NCI-H146 treated with DMSO at 0.1 percent for 48 hours (cell line): Measurements from ENCODE around the gene DPYSL3.

Experiments used
- DNase-seq: peaks from one replicate; lab custom pipeline; 2025; ENCODE audit not compliant: unreplicated experiment; lab: John Stamatoyannopoulos, UW

DPYSL3 gene

DNA sequence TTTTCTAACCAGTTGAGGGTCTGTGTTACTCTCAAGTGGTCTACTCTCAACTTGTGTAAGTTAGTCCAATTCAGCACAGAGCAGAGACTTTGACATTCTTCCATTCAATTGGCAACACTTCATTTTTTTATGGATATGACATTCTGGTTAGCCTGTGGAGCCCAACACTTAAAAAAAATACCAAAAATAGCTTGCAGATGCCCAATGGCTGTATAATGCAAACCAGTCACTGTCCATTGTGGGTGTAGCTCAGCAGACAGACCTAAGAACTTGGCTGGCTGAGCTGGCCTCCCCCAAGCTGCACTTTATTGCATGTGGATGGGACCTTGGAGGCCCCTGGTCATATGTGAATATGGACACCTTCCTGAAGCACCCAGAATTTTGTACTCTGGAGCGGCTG is 103.2 kb downstream of the DPYSL3 start:
- DNase-seq: no peak

DNA sequence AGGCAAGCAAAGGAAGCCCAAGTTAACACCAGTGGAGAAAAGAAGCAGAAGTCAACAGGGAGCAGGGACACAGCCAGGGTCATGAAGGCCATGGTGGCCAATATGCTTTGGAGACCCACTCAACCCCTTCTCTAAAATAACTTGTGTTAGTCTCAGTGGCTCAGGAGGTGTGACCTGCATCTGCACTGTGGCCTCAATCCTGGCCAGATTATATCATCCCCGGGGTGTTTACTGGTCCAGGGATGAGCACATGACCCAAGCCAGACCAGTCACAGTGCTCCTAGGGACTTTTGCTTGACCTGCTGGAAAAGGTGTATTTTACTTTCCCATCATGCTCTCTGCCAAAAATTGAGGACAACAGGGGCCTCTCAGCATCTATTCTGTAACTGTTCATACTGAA is 105.2 kb downstream of the DPYSL3 start:
- DNase-seq: no peak

DNA sequence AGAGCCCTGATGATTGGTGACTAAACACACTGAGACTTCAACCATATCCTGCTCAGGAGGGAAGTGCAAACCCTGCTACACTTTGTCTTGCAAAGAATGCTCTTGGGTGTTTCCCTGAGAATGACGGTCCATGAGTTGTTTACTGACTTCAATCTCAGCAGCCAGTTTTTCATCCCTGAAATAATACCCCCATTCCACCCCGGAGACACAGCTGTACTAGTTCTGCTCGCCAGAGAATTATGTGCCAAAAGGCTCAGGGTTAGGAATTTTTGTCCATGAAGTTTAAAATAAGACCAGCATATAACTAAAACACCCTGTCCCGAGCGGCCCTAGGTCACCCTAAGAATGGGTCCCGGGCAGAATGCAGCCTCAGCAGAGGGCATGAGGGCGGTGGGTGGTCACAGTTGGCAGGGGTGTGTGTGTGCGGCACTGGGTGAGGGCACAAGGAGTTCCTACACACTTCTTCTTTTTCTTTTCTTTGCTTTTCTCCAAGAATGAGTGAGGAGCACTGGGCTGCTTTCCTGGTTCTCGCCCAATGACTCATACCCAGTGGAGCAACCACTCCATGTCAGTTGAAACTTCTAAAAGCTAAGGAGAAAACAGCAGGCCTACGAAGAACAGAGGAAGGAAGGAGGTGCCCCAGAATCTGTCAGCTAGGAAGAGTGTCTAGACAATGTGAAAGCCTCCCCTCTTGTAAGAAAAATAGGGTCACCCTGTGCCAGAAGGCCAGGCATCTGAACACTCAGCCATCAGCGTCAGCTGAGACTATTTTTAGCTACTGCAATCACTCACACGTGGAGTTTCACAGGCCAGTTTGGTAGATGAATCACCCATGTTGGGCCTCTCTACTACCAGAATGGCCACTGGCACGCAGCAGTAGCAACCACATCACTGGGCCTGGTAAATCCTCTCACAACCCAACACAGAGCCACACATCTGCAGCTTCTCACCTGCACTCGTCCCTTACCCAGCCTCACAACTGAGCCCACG is 105.9 kb downstream of the DPYSL3 start:
- DNase-seq: no peak

DNA sequence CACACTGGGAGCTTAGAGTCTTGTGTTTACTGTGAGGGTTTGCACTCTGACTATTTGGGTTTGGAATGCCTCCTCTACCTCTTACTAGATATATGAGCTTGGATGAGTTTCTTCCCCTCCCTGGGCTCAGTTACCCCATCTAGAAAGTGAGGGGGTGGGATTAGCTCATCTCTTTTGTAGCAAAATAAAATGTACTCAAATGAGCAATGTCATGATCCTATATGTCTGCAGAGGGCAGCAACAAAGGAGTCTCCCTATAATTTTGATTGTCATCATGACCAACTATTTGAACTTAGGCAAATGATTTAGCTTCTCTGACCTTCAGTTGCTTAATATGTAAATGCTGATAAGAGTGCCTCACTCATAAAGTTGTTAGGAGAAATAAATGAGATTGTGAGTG is 109.0 kb downstream of the DPYSL3 start:
- DNase-seq: no peak

DNA sequence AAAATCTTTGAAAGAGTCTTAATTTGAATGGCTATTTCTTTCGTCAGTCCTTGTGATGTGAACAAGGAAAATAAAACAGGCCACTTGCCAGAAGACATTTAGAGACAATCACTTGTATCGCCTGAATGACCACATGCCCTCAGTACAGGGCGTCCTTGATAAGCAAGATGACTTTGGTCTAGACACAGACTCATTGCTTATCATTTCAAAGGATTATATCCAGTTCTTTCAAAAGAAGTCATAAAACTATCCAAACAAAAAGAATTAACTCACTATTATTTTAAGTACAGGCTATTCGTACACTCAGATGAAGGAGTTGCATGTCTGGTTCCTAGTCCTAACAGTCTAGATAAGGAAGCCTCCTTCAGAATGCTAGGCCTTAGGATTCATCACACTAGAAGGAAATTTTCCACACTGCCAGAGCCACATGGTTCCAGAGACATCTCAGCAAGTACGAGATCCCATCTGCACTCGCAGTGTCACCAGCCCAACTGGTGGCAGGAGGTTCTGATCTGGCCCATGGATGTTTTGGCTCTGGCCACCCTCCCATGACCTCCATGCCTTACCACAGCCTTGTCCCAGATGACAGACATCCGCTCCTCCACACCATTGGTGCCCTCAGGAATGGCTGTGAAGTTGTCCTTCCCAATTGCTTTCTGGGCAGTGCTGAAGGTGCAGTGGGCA is 109.6 kb downstream of the DPYSL3 start:
- no peak for DNase-seq

DNA sequence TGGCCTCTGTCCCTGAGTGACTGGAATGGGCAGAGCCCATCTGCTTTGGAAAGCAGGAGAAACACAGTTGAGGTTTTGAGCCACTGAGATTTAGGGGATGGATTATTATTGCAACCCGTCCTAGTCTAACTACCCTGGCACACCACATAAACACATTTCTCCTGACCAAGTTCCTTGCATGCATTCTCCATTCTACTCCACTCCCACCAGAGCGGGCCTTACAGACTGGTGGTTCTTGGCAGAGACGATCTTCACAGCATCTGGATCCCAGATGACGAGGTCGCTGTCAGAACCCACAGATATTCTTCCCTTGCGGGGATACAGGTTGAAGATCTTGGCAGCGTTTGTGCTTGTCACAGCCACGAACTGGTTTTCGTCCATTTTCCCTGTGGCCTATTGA is 111.0 kb downstream of the DPYSL3 start:
- no peak for DNase-seq

DNA sequence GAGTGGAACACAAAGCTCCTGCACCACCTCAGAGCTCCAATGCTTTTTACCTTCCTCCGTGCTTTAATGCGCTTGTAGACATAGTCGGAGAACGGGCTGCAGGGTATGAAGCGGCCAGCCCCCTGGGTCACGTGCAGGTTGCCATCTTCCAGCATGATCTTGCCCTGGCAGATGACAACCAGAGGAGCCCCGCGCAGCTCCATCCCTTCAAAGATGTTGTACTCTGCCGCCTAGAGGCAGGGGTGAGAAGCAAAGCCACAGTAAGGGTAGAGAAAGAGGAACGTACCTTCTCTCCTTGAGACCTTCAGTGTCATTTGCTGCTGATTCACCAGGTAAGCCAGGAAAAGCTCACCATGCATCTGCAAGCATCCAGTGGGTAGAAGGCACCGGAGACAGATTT is 112.3 kb downstream of the DPYSL3 start:
- DNase-seq: no peak

DNA sequence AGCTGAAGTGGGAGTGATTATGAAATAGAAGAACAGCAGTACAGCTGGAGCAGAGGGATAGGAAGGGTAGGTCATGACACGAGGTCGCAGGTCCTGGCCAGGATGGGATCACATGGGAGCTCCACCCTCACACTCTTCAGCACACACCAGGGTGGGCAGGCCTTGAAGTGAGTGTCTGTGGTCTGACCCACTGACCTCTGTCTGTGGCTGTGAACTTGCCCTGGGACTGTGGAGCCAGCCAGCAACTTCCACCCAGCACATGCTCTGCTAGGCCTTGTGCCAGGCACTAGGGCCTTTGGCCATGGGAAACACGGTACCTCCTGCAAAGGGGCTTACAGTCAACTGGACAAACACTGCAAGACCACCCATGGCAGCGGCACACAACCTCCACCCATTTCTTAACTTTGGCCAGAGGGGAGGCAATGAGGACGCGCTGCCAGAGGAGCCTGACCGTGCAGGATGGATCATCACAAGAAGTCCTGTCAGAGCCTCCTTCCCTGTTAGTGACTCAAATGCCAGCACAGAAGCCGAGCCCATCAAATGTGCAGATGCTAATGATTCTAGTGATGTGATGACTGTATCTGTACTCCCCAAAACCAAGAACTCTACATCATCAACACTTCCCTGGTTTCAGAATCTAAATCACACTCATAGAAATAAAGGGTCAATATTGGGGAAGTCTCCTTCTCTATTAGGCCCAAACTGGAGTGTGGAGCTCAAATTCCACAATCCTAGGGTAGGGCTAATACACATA is 113.6 kb downstream of the DPYSL3 start:
- DNase-seq: no peak

DNA sequence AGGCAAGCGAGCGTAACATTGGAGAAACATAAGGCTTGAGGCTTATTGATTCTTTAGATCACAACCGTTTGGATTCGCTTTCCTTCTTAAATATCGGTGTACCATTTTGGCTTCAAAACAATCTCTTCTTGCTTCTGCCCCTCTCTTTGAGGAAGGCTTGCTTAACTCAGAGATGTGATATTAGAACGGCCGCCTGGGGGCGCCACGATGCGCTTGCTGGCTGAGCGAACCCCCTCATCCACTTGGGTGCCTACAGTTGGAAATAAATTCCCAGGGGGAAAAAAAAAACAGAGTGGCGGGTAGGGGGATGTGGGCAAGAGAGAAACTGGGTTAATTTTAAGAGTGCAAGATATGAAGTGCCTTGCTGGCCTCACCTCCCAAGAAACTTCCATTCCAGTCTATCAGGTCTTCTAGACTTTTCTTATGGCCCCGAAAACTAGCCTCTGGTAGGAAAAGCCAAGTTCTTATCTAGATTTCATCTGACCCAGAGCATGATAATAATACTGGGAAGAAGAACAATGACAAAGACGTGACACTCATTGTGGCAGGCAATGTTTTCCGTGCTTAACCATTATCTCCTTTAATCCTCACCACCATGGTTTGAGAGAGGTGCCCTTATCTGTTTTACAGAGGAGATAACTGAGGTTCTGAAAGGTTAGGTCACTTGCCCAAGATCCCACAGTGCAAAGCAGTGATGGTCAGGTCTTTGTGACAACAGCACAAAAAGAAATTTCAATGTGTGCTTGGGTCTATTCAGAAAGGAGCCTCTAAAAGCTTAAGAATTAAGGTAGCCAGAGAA is 115.8 kb downstream of the DPYSL3 start:
- DNase-seq: no peak

DNA sequence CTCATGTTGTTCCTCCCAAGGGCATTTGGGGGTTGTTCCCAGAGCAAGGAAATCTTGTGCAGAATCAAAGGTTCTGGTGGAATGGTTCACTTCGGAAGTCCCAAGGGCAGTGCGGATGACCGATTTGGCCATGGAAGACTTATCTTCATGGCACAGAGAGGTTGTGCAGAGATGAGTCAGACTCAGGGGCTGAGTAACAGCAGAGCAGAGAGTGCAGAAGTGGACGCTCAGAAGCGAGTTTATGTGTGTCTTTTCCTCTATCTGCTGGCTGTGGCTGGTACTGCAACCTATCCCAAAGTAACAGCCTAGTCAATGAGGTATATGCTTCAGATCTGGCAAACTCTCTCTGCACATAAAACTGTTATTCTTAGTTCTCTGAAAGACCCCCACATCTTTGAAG is 118.1 kb downstream of the DPYSL3 start:
- DNase-seq: no peak

DNA sequence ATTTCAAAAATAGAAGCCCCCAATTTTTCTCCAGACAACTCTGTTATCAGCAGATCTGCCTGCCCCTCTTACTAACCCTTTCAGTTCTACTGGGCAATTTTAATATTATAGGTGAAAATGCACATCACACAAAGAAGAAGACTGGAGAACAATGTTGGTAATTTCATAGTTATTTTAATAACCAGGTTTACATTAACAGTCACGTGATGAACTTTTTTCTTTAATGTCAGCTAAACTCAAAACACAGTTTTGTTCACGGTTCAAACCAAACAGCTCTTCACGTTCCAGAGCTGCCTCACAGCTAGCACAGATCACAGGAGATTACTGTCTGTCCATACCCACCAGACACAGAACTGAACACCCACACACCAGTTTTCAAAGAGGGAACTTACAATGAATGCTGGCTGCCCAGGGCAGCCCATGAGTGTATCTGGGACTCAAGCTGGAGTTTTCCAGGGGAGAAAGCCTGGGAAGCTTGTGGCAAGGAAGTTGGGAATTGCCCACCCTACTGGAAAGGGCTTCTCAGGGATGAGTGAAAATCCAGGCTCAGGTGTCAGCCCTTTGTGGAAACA is 119.1 kb downstream of the DPYSL3 start:
- no peak for DNase-seq

DNA sequence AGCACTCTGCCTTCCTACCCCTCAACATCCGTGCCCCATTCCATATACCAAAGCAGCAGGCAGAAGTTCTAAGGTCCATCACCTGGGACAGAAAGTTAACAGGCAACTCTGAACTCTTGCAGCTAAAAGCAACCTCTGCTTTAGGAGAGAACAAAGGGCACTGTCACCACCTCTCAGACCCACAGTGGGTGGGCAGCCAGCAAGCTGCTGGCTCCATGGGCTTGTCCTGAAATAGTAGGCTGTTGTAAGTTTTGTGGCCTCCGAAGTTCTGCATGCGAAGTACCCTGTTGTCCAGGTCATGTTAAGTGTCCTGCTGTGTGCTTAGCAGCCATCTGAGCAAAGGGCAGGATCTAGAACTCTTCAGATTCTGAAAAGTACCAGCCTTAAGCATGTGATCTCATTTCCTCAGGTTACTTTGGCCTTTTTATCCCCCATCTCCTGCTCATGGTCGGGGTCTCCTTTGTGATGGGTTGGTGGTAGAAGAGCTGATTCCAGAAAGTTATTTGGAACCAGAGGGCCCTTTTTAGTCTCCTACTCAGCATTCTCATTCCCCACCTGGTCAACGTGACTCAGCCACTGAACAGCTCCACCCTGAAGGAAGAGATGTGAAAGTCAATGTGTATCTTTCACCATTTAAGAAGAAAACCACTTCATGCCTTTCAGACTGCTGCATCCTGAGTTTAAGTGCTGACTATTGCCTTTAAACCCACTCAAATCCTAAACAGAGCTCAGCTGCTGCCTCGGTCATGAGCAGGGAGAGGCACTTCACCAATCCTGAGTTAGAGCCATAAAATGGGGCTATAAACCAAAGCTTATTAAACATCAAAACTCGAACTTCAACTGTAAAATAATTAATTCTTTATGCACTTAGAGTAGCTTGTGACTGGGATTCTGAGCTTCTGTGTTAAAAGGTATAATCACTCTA is 121.4 kb downstream of the DPYSL3 start:
- no peak for DNase-seq

DNA sequence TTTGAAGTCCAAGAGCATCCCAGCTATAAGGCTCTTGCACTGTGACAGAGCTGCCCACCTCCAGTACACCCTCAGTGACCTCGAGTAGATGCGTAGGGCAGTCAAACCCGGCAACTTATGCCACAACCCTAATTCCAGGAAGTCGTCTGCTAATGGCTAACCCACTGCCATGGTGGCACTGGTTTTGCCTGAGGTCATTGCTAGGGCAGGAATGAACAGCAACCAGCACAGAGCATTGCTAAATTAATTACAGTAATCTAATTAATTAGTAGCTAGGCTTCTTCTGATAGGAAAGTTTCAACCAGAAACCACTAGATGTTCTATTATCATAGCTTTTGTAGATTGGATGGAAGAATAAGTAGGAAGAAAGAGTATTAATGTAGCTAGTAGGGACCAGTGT is 122.8 kb downstream of the DPYSL3 start:
- DNase-seq: no peak

DNA sequence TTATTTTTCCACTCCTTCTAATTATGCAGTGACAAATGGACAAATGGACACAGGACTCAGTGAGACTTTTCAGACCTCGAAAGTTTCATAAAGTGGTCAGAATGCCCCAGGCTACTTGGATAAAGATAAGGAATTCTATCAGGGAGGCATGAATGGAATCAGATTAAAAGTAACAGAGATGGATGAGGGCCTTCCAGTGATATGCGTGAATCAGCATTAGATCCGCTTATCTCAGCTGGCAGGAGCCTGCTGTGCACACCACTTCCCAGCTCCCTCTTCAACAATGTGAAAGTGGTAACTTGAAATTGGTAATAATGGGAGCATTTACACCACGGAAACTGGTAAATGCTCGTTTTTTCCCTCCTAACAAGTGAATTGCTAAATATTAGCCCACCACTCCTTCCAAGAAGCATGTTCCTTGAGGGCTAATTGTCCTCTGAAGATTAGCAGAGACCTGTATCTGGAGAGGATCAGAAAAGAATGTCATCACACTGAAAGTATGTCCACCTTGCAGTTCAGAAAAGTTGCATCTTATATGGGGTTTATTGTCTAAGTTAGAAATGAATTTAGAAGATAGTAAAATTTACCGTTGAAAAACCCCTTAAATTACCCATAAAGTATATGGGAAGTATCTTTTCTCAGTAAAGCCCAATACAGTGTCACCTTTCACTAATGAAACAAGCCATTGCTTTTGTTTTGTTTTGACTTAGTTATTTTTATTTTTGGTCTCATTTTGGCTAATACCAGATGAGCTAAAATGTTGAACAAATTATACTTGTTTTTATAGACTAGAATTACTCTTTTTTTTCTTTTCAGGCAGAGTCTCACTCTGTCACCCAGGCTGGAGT is 125.3 kb downstream of the DPYSL3 start:
- no peak for DNase-seq

DNA sequence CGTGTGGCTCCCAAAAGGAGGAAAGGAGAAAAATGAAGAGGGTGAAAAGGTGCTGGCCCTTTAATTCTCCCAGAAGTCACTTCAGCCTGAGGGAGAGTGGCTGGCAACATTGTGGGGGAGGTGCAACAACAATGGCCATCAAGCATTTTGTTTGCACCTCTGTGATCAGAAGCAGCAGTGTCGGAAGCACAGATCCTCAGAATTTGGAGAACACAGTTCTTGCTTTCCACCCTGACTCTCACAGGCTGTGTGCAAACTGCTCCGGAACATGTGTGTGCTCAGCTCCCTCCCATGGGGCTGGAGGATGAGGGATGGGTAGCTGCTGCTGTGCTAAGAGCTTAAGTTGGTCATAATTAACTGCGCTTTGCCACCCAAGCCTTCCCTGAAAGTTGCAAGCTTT is 127.1 kb downstream of the DPYSL3 start:
- DNase-seq: no peak

DNA sequence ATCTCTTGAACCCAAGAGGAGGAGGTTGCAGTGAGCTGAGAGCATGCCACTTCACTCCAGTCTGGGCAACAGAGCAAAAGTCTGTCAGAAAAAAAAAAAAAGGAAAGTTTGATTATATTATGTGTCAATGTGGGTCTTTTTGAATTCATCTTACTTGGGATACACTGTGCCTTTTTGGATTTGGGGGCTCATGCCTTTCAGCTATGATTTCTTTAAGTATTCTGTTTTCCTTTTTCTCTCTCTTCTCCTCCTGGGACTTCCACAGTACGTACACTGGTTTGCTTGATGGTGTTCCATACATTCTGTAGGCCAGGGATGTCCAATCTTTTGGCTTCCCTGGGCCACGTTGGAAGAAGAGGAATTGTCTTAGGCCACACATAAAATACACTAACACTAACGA is 128.3 kb downstream of the DPYSL3 start:
- no peak for DNase-seq

DNA sequence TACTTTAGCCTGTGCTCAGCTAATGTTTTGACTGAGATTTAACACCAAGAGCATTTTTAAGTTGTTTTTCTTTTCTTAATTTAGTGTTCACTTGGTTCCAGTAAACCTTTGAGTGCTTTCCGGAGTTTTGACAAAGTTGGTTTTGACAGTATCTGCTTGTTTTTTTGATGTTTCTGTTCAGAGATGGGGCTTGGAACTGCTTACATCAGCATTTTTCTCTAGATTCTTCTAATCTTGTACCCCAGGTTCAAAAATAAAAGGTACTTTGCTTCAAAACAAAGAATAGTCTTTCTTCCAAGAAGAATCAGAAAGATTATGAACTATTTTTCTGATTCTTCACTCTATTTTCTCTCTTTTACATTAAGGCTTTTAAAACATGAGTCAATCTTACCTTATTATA is 132.2 kb downstream of the DPYSL3 start:
- DNase-seq: no peak

DNA sequence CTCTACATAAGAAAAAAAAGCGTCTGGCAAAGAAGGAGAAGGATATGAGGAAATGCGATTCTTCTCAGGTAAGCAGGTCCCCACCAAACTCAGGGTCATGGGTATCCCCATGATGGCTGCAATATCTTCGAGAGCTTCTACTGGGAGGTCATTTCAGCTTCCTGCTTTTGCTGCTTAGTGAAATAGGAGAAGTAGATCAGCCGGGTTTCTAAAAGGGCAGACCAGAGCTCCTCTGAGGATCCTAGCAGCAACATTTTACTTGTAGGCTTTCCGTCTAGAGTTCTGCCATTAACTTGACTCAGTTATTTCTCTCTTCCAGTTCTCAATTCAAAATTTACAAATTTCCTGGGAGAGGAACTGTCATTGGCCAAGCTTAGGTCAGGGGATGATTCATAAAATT is 134.7 kb downstream of the DPYSL3 start:
- no peak for DNase-seq

DNA sequence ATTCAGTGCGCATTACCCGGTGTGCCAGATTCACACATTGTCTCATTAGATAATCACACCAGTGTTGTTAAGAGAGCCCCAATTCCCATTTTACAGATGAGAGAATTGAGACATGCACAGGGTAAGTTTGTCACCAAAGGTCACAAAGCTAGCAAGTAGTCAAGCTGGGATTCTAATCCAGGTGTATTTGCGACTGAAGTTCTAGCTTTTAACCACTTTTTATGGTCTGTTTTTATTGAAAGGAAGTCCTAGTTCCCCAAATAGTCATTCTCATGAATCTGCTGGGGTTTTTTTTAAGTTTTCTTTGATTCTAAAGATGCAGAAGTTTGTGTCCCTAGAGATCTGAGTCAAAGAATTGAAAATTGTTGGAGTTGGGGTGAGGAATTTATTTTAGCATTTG is 136.5 kb downstream of the DPYSL3 start:
- no peak for DNase-seq
